HL-60 (cell line): ENCODE results near the gene TMEM217.

Experiments
- DNase-seq, 2 experiments: peaks; one replicate each; pipeline ENCODE4 v3.0.0-alpha.2; 2010 to 2020; ENCODE audit warnings: low read depth in 1 of 2, low spot score in 1 of 2
- H3K27ac ChIP-seq: fragments of 250-450 bp; sonication (Bioruptor Pico); replicated peaks from 2 replicates; pipeline ENCODE4 v1.5.1; 2020; ENCODE audit warnings: mild to moderate bottlenecking, moderate library complexity
- H3K27me3 ChIP-seq: fragments of 250-450 bp; sonication (Bioruptor Pico); 2 replicates; pipeline ENCODE4 v1.5.1; 2021; ENCODE audit warnings: mild to moderate bottlenecking, moderate library complexity; ENCODE audit not compliant: insufficient read depth, poor library complexity, severe bottlenecking
- H3K4me3 ChIP-seq: replicated peaks from 2 replicates; pipeline ENCODE4 v1.5.1; 2011; ENCODE audit warnings: mild to moderate bottlenecking, control low read depth, low read length; ENCODE audit not compliant: insufficient read depth
- CTCF ChIP-seq: IDR thresholded peaks from one replicate; pipeline ENCODE4 v1.5.1; 2011; ENCODE audit warnings: low read length, control low read depth, inconsistent platforms; ENCODE audit not compliant: insufficient read depth
- GABPA ChIP-seq: IDR thresholded peaks from 2 replicates; pipeline ENCODE4 v1.6.1; 2012; ENCODE audit warnings: low read depth
- POLR2AphosphoS5 ChIP-seq: IDR thresholded peaks from 2 replicates; pipeline ENCODE4 v1.6.1; 2012; ENCODE audit warnings: low read depth
- REST ChIP-seq: IDR thresholded peaks from 2 replicates; pipeline ENCODE4 v1.6.1; 2012; ENCODE audit warnings: low read depth; ENCODE audit not compliant: insufficient replicate concordance
- SPI1 ChIP-seq: IDR thresholded peaks from 2 replicates; pipeline ENCODE4 v1.6.1; 2012; ENCODE audit warnings: low read depth, mild to moderate bottlenecking, borderline replicate concordance

Gene TMEM217

GRCh38 chr6:37256692-37257319 is 1.1 kb downstream of the TMEM217 start:
- TF ChIP-seq POLR2AphosphoS5 (no peak), CTCF (no peak), REST (no peak), SPI1 (no peak)
- H3K27ac ChIP-seq = no peak overlapping the region
- peak overlapping the region; percentile 86 for H3K4me3 ChIP-seq
- DNase-seq = no peak
- no peaks in the 10 kb centered on the region for H3K27me3 ChIP-seq

- no peak for DNase-seq
- Histone ChIP-seq H3K27ac (no peak overlapping the region), H3K4me3 (no peak overlapping the region), H3K27me3 (no peaks in the 10 kb centered on the region)
- TF ChIP-seq CTCF (no peak), GABPA (no peak), POLR2AphosphoS5 (no peak), REST (no peak), SPI1 (no peak)
Measured at GRCh38 chr6:37254881-37255280, 3.1 kb downstream of the TMEM217 start.

GRCh38 chr6:37253486-37254007 is 4.4 kb downstream of the TMEM217 start:
- Histone ChIP-seq H3K27ac (no peak overlapping the region), H3K4me3 (no peak overlapping the region), H3K27me3 (no peaks in the 10 kb centered on the region)
- DNase-seq = no peak
- no peak for TF ChIP-seq SPI1
- no peak for TF ChIP-seq POLR2AphosphoS5
- no peak for TF ChIP-seq REST
- TF ChIP-seq CTCF = no peak
